CD4-positive, alpha-beta memory T cell (primary cell): Measurements from ENCODE around the gene ALKBH6. TPM values are rescaled to one million over a fixed set of nuclear protein-coding genes. Genes with fewer than 3 reads are reported as not detected.
"Not testable (repeated sequence)": the region's sequence is repeated elsewhere in the genome, so short reads cannot be mapped to it uniquely, and the experiment has no call there.

ENCODE experiments used
- CTCF ChIA-PET: fragments of 350-600 bp; sonication (Branson Sonifier 250); formaldehyde crosslinking; loops from one replicate; lab custom pipeline; 2021; ENCODE audit warnings: inconsistent platforms; ENCODE audit not compliant: partially characterized antibody; lab: Charles Lee
- POLR2A ChIA-PET: fragments of 350-600 bp; sonication (Branson Sonifier 250); formaldehyde crosslinking; loops from one replicate; lab custom pipeline; 2021; ENCODE audit not compliant: partially characterized antibody; lab: Charles Lee
- DNase-seq, 5 donors: peaks; one replicate each; pipeline versions ENCODE4 v3.0.0 to v3.0.0-alpha.2; 2020 to 2022; ENCODE audit warnings: mixed read lengths in 1 of 5
- H3K27ac ChIP-seq: one replicate; pipeline ENCODE4 v1.7.0; 2013; ENCODE audit warnings: low read depth, low read length
- H3K27me3 ChIP-seq: 2 replicates; pipeline ENCODE4 v1.7.0; 2013; ENCODE audit warnings: mild to moderate bottlenecking, low read length, moderate library complexity; ENCODE audit not compliant: insufficient read depth
- H3K36me3 ChIP-seq: 2 replicates; pipeline ENCODE4 v1.7.0; 2013; ENCODE audit warnings: mild to moderate bottlenecking, low read length, moderate library complexity; ENCODE audit not compliant: insufficient read depth
- H3K4me1 ChIP-seq: 2 replicates; pipeline ENCODE4 v1.7.0; 2013; ENCODE audit warnings: mild to moderate bottlenecking, low read length, moderate library complexity; ENCODE audit not compliant: insufficient read depth
- H3K4me3 ChIP-seq, 2 donors: one replicate each; pipeline ENCODE4 v1.7.0; 2013; ENCODE audit warnings: low read length in 2 of 2, mild to moderate bottlenecking in 1 of 2
- H3K9me3 ChIP-seq, 2 donors: one replicate each; pipeline ENCODE4 v1.7.0; 2013; ENCODE audit warnings: low read length in 2 of 2, control low read depth in 1 of 2; ENCODE audit not compliant: control insufficient read depth in 1 of 2
- H3K27ac Mint-ChIP-seq, 7 donors: one replicate each; pipeline ENCODE4 v1.8.0; 2020 to 2021; ENCODE audit warnings: mixed read lengths in 7 of 7, mild to moderate bottlenecking in 6 of 7, inconsistent platforms in 3 of 7, moderate library complexity in 3 of 7
- H3K27me3 Mint-ChIP-seq, 2 donors: one replicate each; pipeline ENCODE4 v1.8.0; 2020 to 2021; ENCODE audit warnings: mixed read lengths in 2 of 2
- H3K36me3 Mint-ChIP-seq, 2 donors: one replicate each; pipeline ENCODE4 v1.8.0; 2020 to 2021; ENCODE audit warnings: mixed read lengths in 2 of 2, inconsistent platforms in 1 of 2, mild to moderate bottlenecking in 1 of 2
- H3K4me1 Mint-ChIP-seq, 4 donors: one replicate each; pipeline ENCODE4 v1.8.0; 2020 to 2021; ENCODE audit warnings: mixed read lengths in 4 of 4, mild to moderate bottlenecking in 1 of 4
- H3K4me3 Mint-ChIP-seq, 8 donors: one replicate each; pipeline ENCODE4 v1.8.0; 2020 to 2021; ENCODE audit warnings: mixed read lengths in 8 of 8, mild to moderate bottlenecking in 7 of 8, moderate library complexity in 6 of 8, inconsistent platforms in 3 of 8
- H3K9me3 Mint-ChIP-seq, 8 donors: one replicate each; pipeline ENCODE4 v1.8.0; 2020 to 2021; ENCODE audit warnings: mixed read lengths in 8 of 8, mild to moderate bottlenecking in 5 of 8, inconsistent platforms in 3 of 8, moderate library complexity in 1 of 8
- intact Hi-C: fragments of 100-400 bp; cut with micrococcal nuclease; formaldehyde crosslinking; loops from one replicate; pipeline ENCODE4 v1.15.1; 2023
- polyA plus RNA-seq, 2 donors: library from polyadenylated mRNA; unstranded; fragments of 300-500 nt; fragmentation: Illumina TruSeq; gene quantifications; one replicate each; pipeline ENCODE4 v1.2.3, GENCODE V29; 2021
- total RNA-seq, 2 experiments: library from RNA; stranded (reverse); gene quantifications; one replicate each; pipeline ENCODE4 v1.2.3, GENCODE V29; 2021

ALKBH6 gene
- total and polyA plus RNA-seq, 4 experiments from 2014 or later = 20.8 to 51.0 (median 36.0) TPM

GRCh38 chr19:35986664-35987570 lies 27.1 kb downstream of the ALKBH6 start:
- Mint-ChIP-seq H3K27me3 (peaks cover 28 to 32% of the 10 kb centered on the region in 2 donors), H3K27ac (peak overlapping the region in 1 of 7 donors; percentile 27), H3K4me3 (peak overlapping the region; percentile 54 to 80 (median 76)), H3K36me3 (no peaks in the 10 kb centered on the region), H3K9me3 (peaks cover 0 to 2% (median 0%) of the 10 kb centered on the region in 8 donors), H3K4me1 (peaks cover 2 to 7% (median 6%) of the 10 kb centered on the region in 4 donors)
- no peak overlapping the region for H3K4me3 ChIP-seq
- ChIA-PET CTCF (interaction anchor here (1.4 kb wide), 1 partner anchor 40 kb away, joined by 3 read pairs; no protein-coding TSS in a partner anchor), POLR2A (no interaction called here)
- no peaks in the 10 kb centered on the region for H3K9me3 ChIP-seq
- peaks cover 5% of the 10 kb centered on the region for H3K4me1 ChIP-seq
- peaks cover 18% of the 10 kb centered on the region for H3K27me3 ChIP-seq
- H3K36me3 ChIP-seq = no peaks in the 10 kb centered on the region
- intact Hi-C loops = no loop called here
- H3K27ac ChIP-seq = no peak overlapping the region
- DNase-seq = peak in 1 of 5 donors; percentile 11

GRCh38 chr19:35986111-35986510 lies 27.9 kb downstream of the ALKBH6 start:
- CTCF ChIA-PET = no interaction called here
- H3K36me3 Mint-ChIP-seq = no peaks in the 10 kb centered on the region

GRCh38 chr19:35983177-35983576 lies 30.8 kb downstream of the ALKBH6 start:
- peaks cover 0 to 2% (median 0%) of the 10 kb centered on the region in 8 donors for H3K9me3 Mint-ChIP-seq
- H3K27ac Mint-ChIP-seq = no peak overlapping the region
- H3K27me3 ChIP-seq = peaks cover 18% of the 10 kb centered on the region
- ChIA-PET POLR2A (no interaction called here), CTCF (no interaction called here)
- peaks cover 2 to 7% (median 6%) of the 10 kb centered on the region in 4 donors for H3K4me1 Mint-ChIP-seq
- intact Hi-C loops = no loop called here
- no peaks in the 10 kb centered on the region for H3K36me3 ChIP-seq
- no peak overlapping the region for H3K27ac ChIP-seq
- H3K4me1 ChIP-seq = peaks cover 5% of the 10 kb centered on the region
- peaks cover 34 to 35% of the 10 kb centered on the region in 2 donors for H3K27me3 Mint-ChIP-seq
- H3K36me3 Mint-ChIP-seq = no peaks in the 10 kb centered on the region
- no peaks in the 10 kb centered on the region for H3K9me3 ChIP-seq
- no peak for DNase-seq
- no peak overlapping the region for H3K4me3 Mint-ChIP-seq
- no peak overlapping the region for H3K4me3 ChIP-seq

More at GRCh38 chr19:35986111-35986510, 27.9 kb downstream of the ALKBH6 start:
- intact Hi-C loops = no loop called here
- Histone ChIP-seq H3K9me3 (no peaks in the 10 kb centered on the region), H3K4me1 (peaks cover 5% of the 10 kb centered on the region), H3K4me3 (no peak overlapping the region), H3K36me3 (no peaks in the 10 kb centered on the region), H3K27ac (no peak overlapping the region), H3K27me3 (peaks cover 18% of the 10 kb centered on the region)
- H3K27ac Mint-ChIP-seq = no peak overlapping the region
- H3K9me3 Mint-ChIP-seq = peaks cover 0 to 2% (median 0%) of the 10 kb centered on the region in 8 donors
- no peak for DNase-seq
- peaks cover 2 to 7% (median 6%) of the 10 kb centered on the region in 4 donors for H3K4me1 Mint-ChIP-seq
- H3K4me3 Mint-ChIP-seq = peak overlapping the region in 2 of 8 donors; percentile 62 to 63
- POLR2A ChIA-PET = no interaction called here
- peaks cover 28 to 32% of the 10 kb centered on the region in 2 donors for H3K27me3 Mint-ChIP-seq

GRCh38 chr19:35980997-35981396 lies 33.0 kb downstream of the ALKBH6 start:
- H3K4me3 ChIP-seq, H3K9me3 Mint-ChIP-seq, DNase-seq, H3K4me1 ChIP-seq, intact Hi-C loops, POLR2A ChIA-PET, H3K36me3 Mint-ChIP-seq, H3K27ac ChIP-seq, H3K4me1 Mint-ChIP-seq, H3K4me3 Mint-ChIP-seq, H3K27ac Mint-ChIP-seq, H3K36me3 ChIP-seq, H3K9me3 ChIP-seq: not testable (repeated sequence)
- H3K27me3 ChIP-seq = peaks cover 12% of the 10 kb centered on the region
- CTCF ChIA-PET = interaction anchor here (1.0 kb wide), 1 partner anchor 13 kb away, joined by 3 read pairs; no protein-coding TSS in a partner anchor
- H3K27me3 Mint-ChIP-seq = peaks cover 27 to 30% of the 10 kb centered on the region in 2 donors

- intact Hi-C loops = no loop called here
- no peaks in the 10 kb centered on the region for H3K9me3 Mint-ChIP-seq
- Histone ChIP-seq H3K4me1 (no peaks in the 10 kb centered on the region), H3K27me3 (no peaks in the 10 kb centered on the region), H3K27ac (no peak overlapping the region), H3K9me3 (no peaks in the 10 kb centered on the region), H3K4me3 (no peak overlapping the region), H3K36me3 (no peaks in the 10 kb centered on the region)
- no peaks in the 10 kb centered on the region for H3K4me1 Mint-ChIP-seq
- ChIA-PET CTCF (interaction anchor here (1.5 kb wide), 1 partner anchor 32 kb away, joined by 3 read pairs; no protein-coding TSS in a partner anchor), POLR2A (no interaction called here)
- H3K4me3 Mint-ChIP-seq = no peak overlapping the region
- H3K27ac Mint-ChIP-seq = no peak overlapping the region
- no peak for DNase-seq
- H3K36me3 Mint-ChIP-seq = no peaks in the 10 kb centered on the region
- H3K27me3 Mint-ChIP-seq = peaks cover 10 to 14% of the 10 kb centered on the region in 2 donors
These were observed 35.1 kb downstream of the ALKBH6 start for GRCh38 chr19:35978832-35979365.

- CTCF ChIA-PET = no interaction called here
- Mint-ChIP-seq H3K9me3 (no peaks in the 10 kb centered on the region), H3K4me1 (no peaks in the 10 kb centered on the region), H3K27ac (no peak overlapping the region), H3K36me3 (no peaks in the 10 kb centered on the region), H3K4me3 (no peak overlapping the region), H3K27me3 (peaks cover 5 to 13% of the 10 kb centered on the region in 2 donors)
- Histone ChIP-seq H3K9me3 (no peaks in the 10 kb centered on the region), H3K27ac (no peak overlapping the region), H3K27me3 (no peaks in the 10 kb centered on the region), H3K36me3 (no peaks in the 10 kb centered on the region), H3K4me1 (no peaks in the 10 kb centered on the region), H3K4me3 (no peak overlapping the region)
- POLR2A ChIA-PET = no interaction called here
- DNase-seq = no peak
- intact Hi-C loops = no loop called here
These were observed 35.7 kb downstream of the ALKBH6 start for GRCh38 chr19:35978271-35978670.
